K562 (cell line): ENCODE results near the gene ATP10B. TPM values are rescaled to one million over a fixed set of nuclear protein-coding genes. Genes with fewer than 3 reads are reported as not detected.

Experiments used
- MYBL2 ChIP-seq, 2 experiments: fragments of 450-650 bp in 1 of 2; sonication (generic) in 1 of 2; formaldehyde crosslinking in 1 of 2; IDR thresholded peaks; 2 replicates each; pipeline versions ENCODE4 v1.6.1 to v1.8.1; 2017 to 2022; ENCODE audit warnings: borderline replicate concordance in 1 of 2, inconsistent platforms in 1 of 2, low read depth in 1 of 2, mild to moderate bottlenecking in 1 of 2, missing genetic modification reagents in 1 of 2, moderate library complexity in 1 of 2
- ZBTB1 ChIP-seq: sonication (generic); formaldehyde crosslinking; IDR thresholded peaks from 2 replicates; pipeline ENCODE4 v1.8.1; 2023; ENCODE audit warnings: missing genetic modification reagents, low read depth, mild to moderate bottlenecking, borderline replicate concordance
- polyA plus RNA-seq, 8 experiments: library from polyadenylated mRNA; depleted of rRNA in 4 of 8; stranded (reverse) in 5 of 8; unstranded in 3 of 8; fragments of >200 nt; fragmentation: Nextera tagmentation in 2 of 8; fragmentation: Illumina TruSeq in 1 of 8; extraction: Ambion mirVana in 2 of 8; extraction: Trizol in 1 of 8; gene quantifications; 2 replicates each; pipeline versions ENCODE4 v1.2.1 to v1.2.3, GENCODE V29; 2011 to 2014; ENCODE audit warnings: inconsistent platforms in 1 of 8, missing spikeins in 1 of 8
- total RNA-seq, 7 experiments: library from RNA; depleted of rRNA in 6 of 7; stranded (reverse); fragments of >200 nt in 6 of 7; fragmentation: Illumina TruSeq in 2 of 7; extraction: Trizol in 2 of 7; gene quantifications; 2 replicates each; pipeline versions ENCODE4 v1.2.1 to v1.2.3, GENCODE V29; 2011 to 2021; ENCODE audit warnings: low replicate concordance in 1 of 7
- TF ChIP-seq, protein P1 (sequence below), 2 experiments: fragments of 450-650 bp in 1 of 2; IDR thresholded peaks; 2 replicates each; pipeline ENCODE4 v1.6.1; 2011 to 2017; ENCODE audit warnings: low read depth in 2 of 2, antibody characterized with exemption in 1 of 2, borderline replicate concordance in 1 of 2, low read length in 1 of 2, mild to moderate bottlenecking in 1 of 2, mixed read lengths in 1 of 2; ENCODE audit not compliant: control insufficient read depth in 1 of 2
- TF ChIP-seq, protein P2 (sequence below): IDR thresholded peaks from 2 replicates; pipeline ENCODE4 v1.6.1; 2012; ENCODE audit warnings: low read depth, low read length, improper control_type of control experiment, borderline replicate concordance

The ATP10B gene
- total and polyA plus RNA-seq, 9 of the 15 experiments (the other 6 are each of a cell fraction or from before 2014, with no cell fraction given): 0.04 TPM; not detected in 8

DNA sequence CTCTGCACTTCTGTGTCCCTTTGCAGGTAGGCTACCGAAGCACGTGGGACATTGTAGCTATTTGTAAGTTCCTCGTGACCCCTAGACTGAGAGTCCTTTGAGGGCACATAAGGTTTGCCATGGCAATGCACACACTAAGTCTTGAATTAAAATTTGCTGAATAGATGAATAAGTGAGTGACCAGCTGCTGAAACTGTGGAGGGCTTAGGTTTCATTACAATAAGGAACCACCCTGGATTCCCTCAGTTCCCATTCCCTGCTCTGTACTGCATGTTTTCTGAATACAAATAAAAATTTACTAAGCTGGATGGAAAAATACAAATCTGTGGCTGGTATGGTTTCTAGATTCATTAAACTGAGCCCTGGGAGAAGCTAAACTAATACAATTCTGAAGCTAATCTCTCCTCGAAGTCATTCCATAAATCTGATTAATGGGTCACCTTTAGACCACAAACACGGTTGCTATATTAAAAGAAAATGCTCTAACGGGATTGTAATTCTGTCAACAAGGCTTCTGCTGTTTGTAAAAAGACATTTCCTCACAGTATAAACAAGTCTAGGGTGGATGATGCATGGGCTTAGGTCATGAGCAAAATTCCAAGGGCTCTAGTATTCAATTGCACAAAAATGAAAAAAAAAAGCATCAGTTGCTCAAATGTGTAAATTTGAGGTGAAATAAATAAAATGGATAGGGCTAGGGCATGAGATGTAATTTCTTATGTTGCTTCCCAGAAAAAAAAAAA is 172.3 kb downstream of the ATP10B start (continued):
- TF ChIP-seq, protein P1, sequence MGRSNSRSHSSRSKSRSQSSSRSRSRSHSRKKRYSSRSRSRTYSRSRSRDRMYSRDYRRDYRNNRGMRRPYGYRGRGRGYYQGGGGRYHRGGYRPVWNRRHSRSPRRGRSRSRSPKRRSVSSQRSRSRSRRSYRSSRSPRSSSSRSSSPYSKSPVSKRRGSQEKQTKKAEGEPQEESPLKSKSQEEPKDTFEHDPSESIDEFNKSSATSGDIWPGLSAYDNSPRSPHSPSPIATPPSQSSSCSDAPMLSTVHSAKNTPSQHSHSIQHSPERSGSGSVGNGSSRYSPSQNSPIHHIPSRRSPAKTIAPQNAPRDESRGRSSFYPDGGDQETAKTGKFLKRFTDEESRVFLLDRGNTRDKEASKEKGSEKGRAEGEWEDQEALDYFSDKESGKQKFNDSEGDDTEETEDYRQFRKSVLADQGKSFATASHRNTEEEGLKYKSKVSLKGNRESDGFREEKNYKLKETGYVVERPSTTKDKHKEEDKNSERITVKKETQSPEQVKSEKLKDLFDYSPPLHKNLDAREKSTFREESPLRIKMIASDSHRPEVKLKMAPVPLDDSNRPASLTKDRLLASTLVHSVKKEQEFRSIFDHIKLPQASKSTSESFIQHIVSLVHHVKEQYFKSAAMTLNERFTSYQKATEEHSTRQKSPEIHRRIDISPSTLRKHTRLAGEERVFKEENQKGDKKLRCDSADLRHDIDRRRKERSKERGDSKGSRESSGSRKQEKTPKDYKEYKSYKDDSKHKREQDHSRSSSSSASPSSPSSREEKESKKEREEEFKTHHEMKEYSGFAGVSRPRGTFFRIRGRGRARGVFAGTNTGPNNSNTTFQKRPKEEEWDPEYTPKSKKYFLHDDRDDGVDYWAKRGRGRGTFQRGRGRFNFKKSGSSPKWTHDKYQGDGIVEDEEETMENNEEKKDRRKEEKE (IDR thresholded peaks at IDR 0.05; ENCODE audit: borderline replicate concordance in 1 of 2, control insufficient read depth in 1 of 2, low read depth in 2 of 2, low read length in 1 of 2): no peak
- TF ChIP-seq, protein P2, sequence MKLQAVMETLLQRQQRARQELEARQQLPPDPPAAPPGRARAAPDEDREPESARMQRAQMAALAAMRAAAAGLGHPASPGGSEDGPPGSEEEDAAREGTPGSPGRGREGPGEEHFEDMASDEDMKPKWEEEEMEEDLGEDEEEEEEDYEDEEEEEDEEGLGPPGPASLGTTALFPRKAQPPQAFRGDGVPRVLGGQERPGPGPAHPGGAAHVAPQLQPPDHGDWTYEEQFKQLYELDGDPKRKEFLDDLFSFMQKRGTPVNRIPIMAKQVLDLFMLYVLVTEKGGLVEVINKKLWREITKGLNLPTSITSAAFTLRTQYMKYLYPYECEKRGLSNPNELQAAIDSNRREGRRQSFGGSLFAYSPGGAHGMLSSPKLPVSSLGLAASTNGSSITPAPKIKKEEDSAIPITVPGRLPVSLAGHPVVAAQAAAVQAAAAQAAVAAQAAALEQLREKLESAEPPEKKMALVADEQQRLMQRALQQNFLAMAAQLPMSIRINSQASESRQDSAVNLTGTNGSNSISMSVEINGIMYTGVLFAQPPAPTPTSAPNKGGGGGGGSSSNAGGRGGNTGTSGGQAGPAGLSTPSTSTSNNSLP: no peak
- no peak for TF ChIP-seq ZBTB1
- no peak for TF ChIP-seq MYBL2 (IDR thresholded peaks at IDR 0.05; ENCODE audit: low read depth)
- no peak for TF ChIP-seq MYBL2 (CRISPR knock-in tag; IDR thresholded peaks at IDR 0.05; ENCODE audit: borderline replicate concordance)
